ENCODE results near the gene EFNB3. TPM values are rescaled to one million over a fixed set of nuclear protein-coding genes. Genes with fewer than 3 reads are reported as not detected.

EFNB3 gene
- polyA plus RNA-seq, 1 of the 3 experiments (the other 2 are of a cell fraction): 26.1 TPM

DNA sequence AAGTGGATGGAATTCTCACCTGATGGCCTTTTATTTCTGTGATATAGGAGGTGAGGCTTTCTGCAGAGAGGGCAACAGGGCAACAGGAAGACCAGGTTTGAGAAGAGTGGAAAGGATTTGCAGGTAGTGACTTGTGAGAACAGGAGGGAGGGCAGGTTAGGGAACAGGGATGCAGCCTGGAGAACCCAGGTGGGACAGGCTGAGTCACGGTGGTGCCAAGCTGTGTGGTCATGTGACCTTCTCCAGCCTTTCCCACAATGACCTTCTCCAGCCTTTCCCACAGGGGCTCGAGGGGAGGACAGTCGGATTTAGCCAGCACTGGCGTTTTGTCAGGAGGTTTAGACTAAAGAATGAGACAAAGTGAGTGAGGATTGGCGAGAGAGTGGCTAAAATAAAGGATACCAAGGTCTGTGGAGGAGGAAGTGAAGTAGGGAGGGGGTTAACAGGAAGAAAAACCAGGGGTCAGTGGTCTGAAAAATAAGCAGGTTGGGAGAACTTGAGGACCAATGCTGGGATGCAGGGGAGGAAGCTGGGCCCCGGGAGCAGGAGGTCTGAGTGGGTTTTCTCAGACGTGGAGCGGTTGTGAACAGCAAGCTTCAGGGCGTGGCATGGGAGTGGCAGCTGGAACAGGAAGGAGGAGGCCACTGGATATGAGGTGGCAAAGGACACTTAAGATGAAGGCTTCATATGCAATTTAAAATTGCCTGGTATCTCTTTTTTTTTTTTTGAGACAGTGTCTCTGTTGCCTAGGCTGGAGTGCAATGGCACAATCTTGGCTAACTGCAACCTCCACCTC lies 50.3 kb downstream of the EFNB3 start:
- WGBS (ENCODE audit: low lambda C conversion rate): 63% methylated on average over 9 of the region's 9 CpGs

DNA sequence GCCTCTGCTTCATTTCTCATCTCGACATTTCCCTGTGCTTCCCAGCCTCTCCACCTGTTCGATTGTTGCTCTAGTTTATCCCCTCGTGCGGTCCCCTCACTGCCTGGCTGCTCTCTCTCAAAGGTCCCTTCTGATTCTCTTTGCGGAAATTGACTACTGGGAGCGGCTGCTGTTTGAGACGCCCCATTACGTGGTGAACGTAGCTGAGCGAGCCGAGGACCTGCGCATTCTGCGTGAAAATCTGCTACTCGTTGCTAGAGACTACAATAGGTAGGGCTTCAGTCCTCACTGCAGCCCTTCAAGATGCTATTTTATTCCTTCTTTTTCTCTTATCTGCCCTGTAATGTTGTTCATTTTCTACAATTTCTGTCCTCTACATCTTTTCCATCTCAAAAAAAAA lies 52.0 kb downstream of the EFNB3 start:
- CTCF ChIA-PET: interaction anchor here (0.8 to 1.5 kb wide), 3 partner anchors 9 to 284 kb away, joined by 3 read pairs; no protein-coding TSS in a partner anchor
- Histone ChIP-seq H3K27me3 (ENCODE audit: insufficient read depth) (no peaks in the 10 kb centered on the region), H3K4me2 (no peak overlapping the region), H3K9me3 (no peaks in the 10 kb centered on the region), H3K36me3 (replicated peaks in 1 of 2; ENCODE audit: control insufficient read depth in 1 of 2, insufficient read depth in 2 of 2, low read length in 1 of 2) (no peaks in the 10 kb centered on the region), H2AFZ (ENCODE audit: low read depth) (no peak overlapping the region), H3K9ac (no peak overlapping the region), H3K9me2 (no peaks in the 10 kb centered on the region), H3K4me1 (ENCODE audit: control insufficient read depth in 1 of 2, insufficient read depth in 2 of 2, low read depth in 1 of 2, low read length in 1 of 2) (no peaks in the 10 kb centered on the region), H3F3A (replicated peaks; ENCODE audit: insufficient read depth) (no peaks in the 10 kb centered on the region), H4K20me1 (ENCODE audit: insufficient read depth) (no peaks in the 10 kb centered on the region), H3K27ac (ENCODE audit: low read depth in 2 of 2, low read length in 1 of 2) (no peak overlapping the region), H3K79me2 (ENCODE audit: insufficient read depth) (no peaks in the 10 kb centered on the region), H3K4me3 (ENCODE audit: low read depth in 2 of 2, low read length in 1 of 2) (no peak overlapping the region)
- no peak for DNase-seq
- TF ChIP-seq GATA2 (CRISPR knock-in tag; IDR thresholded peaks at IDR 0.05) (no peak), MEF2A (IDR thresholded peaks at IDR 0.05; ENCODE audit: borderline replicate concordance, low read depth) (no peak)
- POLR2A ChIA-PET: no interaction called here
- 92% methylated on average over 14 of the region's 14 CpGs for WGBS (ENCODE audit: low lambda C conversion rate)

More for the DNA sequence above, 50.3 kb downstream of the EFNB3 start:
- Histone ChIP-seq H3K36me3 (replicated peaks in 1 of 2; ENCODE audit: control insufficient read depth in 1 of 2, insufficient read depth in 2 of 2, low read length in 1 of 2) (no peaks in the 10 kb centered on the region), H3K27me3 (ENCODE audit: insufficient read depth) (no peaks in the 10 kb centered on the region), H4K20me1 (ENCODE audit: insufficient read depth) (no peaks in the 10 kb centered on the region), H3K27ac (ENCODE audit: low read depth in 2 of 2, low read length in 1 of 2) (no peak overlapping the region), H3K9me2 (no peaks in the 10 kb centered on the region), H3K4me1 (ENCODE audit: control insufficient read depth in 1 of 2, insufficient read depth in 2 of 2, low read depth in 1 of 2, low read length in 1 of 2) (no peaks in the 10 kb centered on the region), H3F3A (replicated peaks; ENCODE audit: insufficient read depth) (peaks cover 11% of the 10 kb centered on the region), H3K4me2 (no peak overlapping the region), H3K9ac (no peak overlapping the region), H2AFZ (ENCODE audit: low read depth) (no peak overlapping the region), H3K79me2 (ENCODE audit: insufficient read depth) (no peaks in the 10 kb centered on the region), H3K4me3 (ENCODE audit: low read depth in 2 of 2, low read length in 1 of 2) (no peak overlapping the region), H3K9me3 (no peaks in the 10 kb centered on the region)
- POLR2A ChIA-PET: no interaction called here
- DNase-seq: no peak
- CTCF ChIA-PET: interaction anchor here (0.6 to 3.9 kb wide), 3 partner anchors 9 to 52 kb away, joined by 3 to 17 read pairs (median 3); no protein-coding TSS in a partner anchor
- no peak for TF ChIP-seq ELF1 (IDR thresholded peaks at IDR 0.05)
- TF ChIP-seq, protein P1, sequence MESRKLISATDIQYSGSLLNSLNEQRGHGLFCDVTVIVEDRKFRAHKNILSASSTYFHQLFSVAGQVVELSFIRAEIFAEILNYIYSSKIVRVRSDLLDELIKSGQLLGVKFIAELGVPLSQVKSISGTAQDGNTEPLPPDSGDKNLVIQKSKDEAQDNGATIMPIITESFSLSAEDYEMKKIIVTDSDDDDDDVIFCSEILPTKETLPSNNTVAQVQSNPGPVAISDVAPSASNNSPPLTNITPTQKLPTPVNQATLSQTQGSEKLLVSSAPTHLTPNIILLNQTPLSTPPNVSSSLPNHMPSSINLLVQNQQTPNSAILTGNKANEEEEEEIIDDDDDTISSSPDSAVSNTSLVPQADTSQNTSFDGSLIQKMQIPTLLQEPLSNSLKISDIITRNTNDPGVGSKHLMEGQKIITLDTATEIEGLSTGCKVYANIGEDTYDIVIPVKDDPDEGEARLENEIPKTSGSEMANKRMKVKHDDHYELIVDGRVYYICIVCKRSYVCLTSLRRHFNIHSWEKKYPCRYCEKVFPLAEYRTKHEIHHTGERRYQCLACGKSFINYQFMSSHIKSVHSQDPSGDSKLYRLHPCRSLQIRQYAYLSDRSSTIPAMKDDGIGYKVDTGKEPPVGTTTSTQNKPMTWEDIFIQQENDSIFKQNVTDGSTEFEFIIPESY (IDR thresholded peaks at IDR 0.05; ENCODE audit: borderline replicate concordance, low read depth): no peak
- TF ChIP-seq GATA2 (CRISPR knock-in tag; IDR thresholded peaks at IDR 0.05): no peak
- TF ChIP-seq MXI1 (IDR thresholded peaks at IDR 0.05; ENCODE audit: low read depth, low read length): no peak
- TF ChIP-seq NFIC (IDR thresholded peaks at IDR 0.05; ENCODE audit: borderline replicate concordance): no peak
- TF ChIP-seq SMC3 (IDR thresholded peaks at IDR 0.05; ENCODE audit: low read depth, low read length): no peak
- no peak for TF ChIP-seq FOXJ3 (CRISPR knock-in tag; IDR thresholded peaks at IDR 0.05)
- no peak for TF ChIP-seq SIN3A (IDR thresholded peaks at IDR 0.05; ENCODE audit: borderline replicate concordance, low read depth, low read length)

Other genes with a start within 250 kb of the EFNB3 start
- gene ZBTB4, start 225.6 kb upstream of the EFNB3 start, polyA plus RNA-seq (2012; rRNA removed): 11.4 and 12.8 TPM in 2 replicates
- not detected in 2 replicates for gene SLC35G6, start 223.8 kb upstream of the EFNB3 start, polyA plus RNA-seq (2012; rRNA removed)
- gene POLR2A, start 220.8 kb upstream of the EFNB3 start, polyA plus RNA-seq (2012; rRNA removed): 19.0 and 37.3 TPM in 2 replicates
- gene TNFSF12, start 156.1 kb upstream of the EFNB3 start, polyA plus RNA-seq (2012; rRNA removed): 31.1 and 47.6 TPM in 2 replicates
- 1.0 and 2.1 TPM in 2 replicates for gene TNFSF13, start 146.5 kb upstream of the EFNB3 start, polyA plus RNA-seq (2012; rRNA removed)
- gene SENP3, start 143.3 kb upstream of the EFNB3 start, polyA plus RNA-seq (2012; rRNA removed): 80.8 and 103 TPM in 2 replicates
- 34.6 and 62.4 TPM in 2 replicates for gene CD68, start 125.6 kb upstream of the EFNB3 start, polyA plus RNA-seq (2012; rRNA removed)
- 126 and 142 TPM in 2 replicates for gene MPDU1, start 121.3 kb upstream of the EFNB3 start, polyA plus RNA-seq (2012; rRNA removed)
- 1.3 TPM in 2 replicates for gene SOX15, start 115.1 kb upstream of the EFNB3 start, polyA plus RNA-seq (2012; rRNA removed)
- 56.4 and 62.3 TPM in 2 replicates for gene FXR2, start 90.3 kb upstream of the EFNB3 start, polyA plus RNA-seq (2012; rRNA removed)
- gene SAT2, start 77.4 kb upstream of the EFNB3 start, polyA plus RNA-seq (2012; rRNA removed): 42.8 and 43.1 TPM in 2 replicates
- 0.70 and 1.1 TPM in 2 replicates for gene SHBG, start 75.1 kb upstream of the EFNB3 start, polyA plus RNA-seq (2012; rRNA removed)
- gene ATP1B2, start 54.3 kb upstream of the EFNB3 start, polyA plus RNA-seq (2012; rRNA removed): 0.05 and 0.08 TPM in 2 replicates
- gene TP53, start 17.7 kb upstream of the EFNB3 start, polyA plus RNA-seq (2012; rRNA removed): 47.3 and 62.6 TPM in 2 replicates
- 6.6 and 8.6 TPM in 2 replicates for gene WRAP53, start 16.7 kb upstream of the EFNB3 start, polyA plus RNA-seq (2012; rRNA removed)
- gene DNAH2, start 12.5 kb downstream of the EFNB3 start, polyA plus RNA-seq (2012; rRNA removed): 0.13 and 0.18 TPM in 2 replicates
- gene KDM6B, start 129.0 kb downstream of the EFNB3 start, polyA plus RNA-seq (2012; rRNA removed): 1.4 and 2.6 TPM in 2 replicates
- gene TMEM88, start 149.9 kb downstream of the EFNB3 start, polyA plus RNA-seq (2012; rRNA removed): 0.83 and 1.2 TPM in 2 replicates
- 133 and 202 TPM in 2 replicates for gene NAA38, start 152.4 kb downstream of the EFNB3 start, polyA plus RNA-seq (2012; rRNA removed)
- 8.8 and 9.8 TPM in 2 replicates for gene CYB5D1, start 152.8 kb downstream of the EFNB3 start, polyA plus RNA-seq (2012; rRNA removed)
- gene CHD3, start 183.6 kb downstream of the EFNB3 start, polyA plus RNA-seq (2012; rRNA removed): 55.2 and 56.2 TPM in 2 replicates
- gene RNF227, start 211.1 kb downstream of the EFNB3 start, polyA plus RNA-seq (2012; rRNA removed): 7.4 and 9.0 TPM in 2 replicates
- gene KCNAB3, start 224.7 kb downstream of the EFNB3 start, polyA plus RNA-seq (2012; rRNA removed): 4.4 and 5.1 TPM in 2 replicates
- 390 and 555 TPM in 2 replicates for gene TRAPPC1, start 226.7 kb downstream of the EFNB3 start, polyA plus RNA-seq (2012; rRNA removed)
- 26.3 and 27.4 TPM in 2 replicates for gene CNTROB, start 227.0 kb downstream of the EFNB3 start, polyA plus RNA-seq (2012; rRNA removed)

All from SK-N-SH (cell line).